HCT116 (cell line): ENCODE data around the gene P4HTM. TPM values are rescaled to one million over a fixed set of nuclear protein-coding genes. Genes with fewer than 3 reads are reported as not detected.

Source experiments
- ATAC-seq: fragments of 200-7000 bp; cut with Tn5 transposase; 2 replicates; pipeline ENCODE4 v1.9.1; 2020; ENCODE audit warnings: mild to moderate bottlenecking, moderate library complexity
- BruUV-seq: library from RNA; stranded (reverse); fragments of 400-500 nt; replicated peaks from 2 replicates; lab custom pipeline; 2021; lab: Mats Ljungman, UMichigan
- CTCF ChIA-PET: fragments of 300-600 bp; sonication (Branson Sonifier 250); formaldehyde crosslinking; loops from one replicate; lab custom pipeline; 2021; ENCODE audit warnings: antibody characterized with exemption; lab: Charles Lee
- POLR2A ChIA-PET: fragments of 300-600, 350-600 bp; sonication (Branson Sonifier 250); formaldehyde crosslinking; loops from one replicate; lab custom pipeline; 2021; ENCODE audit warnings: antibody characterized with exemption; lab: Charles Lee
- RAD21 ChIA-PET, 2 experiments: fragments of 300-600 bp; sonication (Branson Sonifier 250); formaldehyde crosslinking; loops; one replicate each; lab custom pipeline; 2023; ENCODE audit warnings: low total read pairs in 2 of 2; ENCODE audit not compliant: uncharacterized antibody in 2 of 2, unreplicated experiment in 2 of 2, low non-redundant PET in 1 of 2; lab: Charles Lee
- DNase-seq: peaks from one replicate; pipeline ENCODE4 v3.0.0-alpha.2; 2010; ENCODE audit warnings: low read depth, low spot score
- H2AFZ ChIP-seq: fragments of 200-600 bp; shearing (Covaris generic), sonication (generic); 2 replicates; pipeline ENCODE4 v1.6.1; 2017; ENCODE audit warnings: low read depth, mixed run types, mixed read lengths, antibody characterized with exemption, low read length; ENCODE audit not compliant: poor library complexity, severe bottlenecking
- H3K27ac ChIP-seq: 2 replicates; pipeline ENCODE4 v1.5.1; 2012; ENCODE audit warnings: low read depth, low read length
- H3K27me3 ChIP-seq: fragments of 200-600 bp; sonication (generic); 2 replicates; pipeline ENCODE4 v1.6.1; 2016; ENCODE audit warnings: mixed run types, low read length, mixed read lengths; ENCODE audit not compliant: insufficient read depth
- H3K36me3 ChIP-seq, 2 experiments: fragments of 200-500 bp in 1 of 2; fragments of 200-600 bp in 1 of 2; sonication (Bioruptor generic) in 1 of 2; sonication (generic) in 1 of 2; 2 replicates each; pipeline versions ENCODE4 v1.5.1 to v1.6.1; 2014 to 2016; ENCODE audit warnings: low read length in 2 of 2, inconsistent platforms in 1 of 2, mixed read lengths in 1 of 2, mixed run types in 1 of 2; ENCODE audit not compliant: insufficient read depth in 2 of 2, control insufficient read depth in 1 of 2
- H3K4me1 ChIP-seq, 2 experiments: fragments of 200-600 bp in 1 of 2; sonication (generic) in 1 of 2; 2 replicates each; pipeline versions ENCODE4 v1.5.1 to v1.6.1; 2012 to 2017; ENCODE audit warnings: low read length in 2 of 2, inconsistent platforms in 1 of 2, mild to moderate bottlenecking in 1 of 2, mixed read lengths in 1 of 2, mixed run types in 1 of 2, moderate library complexity in 1 of 2; ENCODE audit not compliant: insufficient read depth in 2 of 2, control insufficient read depth in 1 of 2
- H3K4me2 ChIP-seq: fragments of 200-600 bp; sonication (generic); 2 replicates; pipeline ENCODE4 v1.6.1; 2017; ENCODE audit warnings: mixed run types, low read length, mixed read lengths
- H3K4me3 ChIP-seq, 2 experiments: fragments of 200-600 bp in 1 of 2; sonication (generic) in 1 of 2; replicated peaks in 1 of 2; 2 replicates each; pipeline ENCODE4 v1.5.1; 2011 to 2016; ENCODE audit warnings: low read length in 2 of 2, control low read depth in 1 of 2, low read depth in 1 of 2, mild to moderate bottlenecking in 1 of 2, mixed read lengths in 1 of 2, mixed run types in 1 of 2
- H3K79me2 ChIP-seq: fragments of 200-600 bp; sonication (generic); 2 replicates; pipeline ENCODE4 v1.6.1; 2017; ENCODE audit warnings: mild to moderate bottlenecking, mixed run types, low read length, moderate library complexity, mixed read lengths; ENCODE audit not compliant: insufficient read depth
- H3K9ac ChIP-seq: fragments of 200-600 bp; sonication (generic); 2 replicates; pipeline ENCODE4 v1.6.1; 2016; ENCODE audit warnings: low read length, mixed read lengths
- H3K9me2 ChIP-seq: fragments of 200-600 bp; sonication (generic), shearing (Covaris generic); 2 replicates; pipeline ENCODE4 v1.6.1; 2017; ENCODE audit warnings: mixed run types, mild to moderate bottlenecking, moderate library complexity; ENCODE audit not compliant: insufficient read depth
- H3K9me3 ChIP-seq, 2 experiments: fragments of 200-500 bp in 1 of 2; fragments of 200-600 bp in 1 of 2; sonication (Bioruptor generic) in 1 of 2; sonication (generic) in 1 of 2; 2 replicates each; pipeline ENCODE4 v1.6.1; 2014 to 2017; ENCODE audit warnings: low read length in 2 of 2, mixed read lengths in 2 of 2, inconsistent platforms in 1 of 2, low read depth in 1 of 2, mild to moderate bottlenecking in 1 of 2, mixed run types in 1 of 2, moderate library complexity in 1 of 2; ENCODE audit not compliant: control insufficient read depth in 1 of 2, insufficient read depth in 1 of 2
- H4K20me1 ChIP-seq: fragments of 200-600 bp; sonication (generic), shearing (Covaris generic); 2 replicates; pipeline ENCODE4 v1.6.1; 2017; ENCODE audit warnings: mixed run types, mild to moderate bottlenecking, moderate library complexity; ENCODE audit not compliant: insufficient read depth
- CEBPB ChIP-seq: IDR thresholded peaks from 2 replicates; pipeline ENCODE4 v1.6.1; 2012; ENCODE audit warnings: low read depth
- EGR1 ChIP-seq: IDR thresholded peaks from 2 replicates; pipeline ENCODE4 v1.6.1; 2012; ENCODE audit warnings: low read depth
- ELF1 ChIP-seq: IDR thresholded peaks from 2 replicates; pipeline ENCODE4 v1.6.1; 2012; ENCODE audit warnings: low read depth, borderline replicate concordance
- EZH2 ChIP-seq: fragments of 200-600 bp; sonication (generic); IDR thresholded peaks from 2 replicates; pipeline ENCODE4 v1.6.1; 2017; ENCODE audit warnings: antibody characterized with exemption, mixed run types
- EZH2phosphoT487 ChIP-seq: fragments of 200-600 bp; IDR thresholded peaks from 2 replicates; pipeline ENCODE4 v1.6.1; 2018; ENCODE audit warnings: antibody characterized with exemption, borderline replicate concordance
- POLR2A ChIP-seq: IDR thresholded peaks from 2 replicates; pipeline ENCODE4 v1.7.0; 2011; ENCODE audit warnings: borderline replicate concordance; ENCODE audit not compliant: insufficient read depth, insufficient read length; ENCODE audit errors: extremely low read depth
- POLR2AphosphoS5 ChIP-seq: IDR thresholded peaks from 2 replicates; pipeline ENCODE4 v1.6.1; 2011; ENCODE audit warnings: mild to moderate bottlenecking, low read depth, low read length, moderate library complexity
- RAD21 ChIP-seq: IDR thresholded peaks from 2 replicates; pipeline ENCODE4 v1.6.1; 2012; ENCODE audit warnings: low read depth, mild to moderate bottlenecking
- SP1 ChIP-seq: IDR thresholded peaks from 2 replicates; pipeline ENCODE4 v1.6.1; 2012; ENCODE audit warnings: low read depth
- SRF ChIP-seq: IDR thresholded peaks from 2 replicates; pipeline ENCODE4 v1.6.1; 2012; ENCODE audit warnings: low read depth
- TCF7L2 ChIP-seq: IDR thresholded peaks from 2 replicates; pipeline ENCODE4 v1.7.0; 2011; ENCODE audit warnings: borderline replicate concordance, inconsistent platforms; ENCODE audit not compliant: insufficient read depth, insufficient read length; ENCODE audit errors: extremely low read depth
- YY1 ChIP-seq: IDR thresholded peaks from 2 replicates; pipeline ENCODE4 v1.6.1; 2011; ENCODE audit warnings: low read length, low read depth, moderate library complexity, mild to moderate bottlenecking; ENCODE audit not compliant: insufficient replicate concordance; ENCODE audit errors: extremely low read depth
- ZFX ChIP-seq: fragments of 450-650 bp; IDR thresholded peaks from 2 replicates; pipeline ENCODE4 v1.6.1; 2017
- intact Hi-C: fragments of 100-400 bp; cut with micrococcal nuclease; formaldehyde crosslinking; loops from 2 replicates; pipeline ENCODE4 v1.10.0; 2022
- total RNA-seq: library from RNA; stranded (reverse); gene quantifications from one replicate; pipeline ENCODE4 v1.2.1, GENCODE V29; 2021; ENCODE audit not compliant: unreplicated experiment
- TF ChIP-seq, protein P1 (sequence below): IDR thresholded peaks from 2 replicates; pipeline ENCODE4 v1.6.1; 2011; ENCODE audit warnings: mild to moderate bottlenecking, low read length, moderate library complexity; ENCODE audit not compliant: insufficient replicate concordance; ENCODE audit errors: extremely low read depth
- TF ChIP-seq, protein P2 (sequence below): IDR thresholded peaks from 2 replicates; pipeline ENCODE4 v1.6.1; 2012
- TF ChIP-seq, protein P3 (sequence below), 3 experiments: fragments of 200-600 bp in 1 of 3; sonication (generic) in 1 of 3; IDR thresholded peaks in 2 of 3; conservative IDR thresholded peaks in 1 of 3; 2 replicates each; pipeline ENCODE4 v1.5.1; 2012 to 2017; ENCODE audit warnings: low read depth in 2 of 3, low read length in 2 of 3, antibody characterized with exemption in 1 of 3, borderline replicate concordance in 1 of 3, control low read depth in 1 of 3, mild to moderate bottlenecking in 1 of 3, mixed read lengths in 1 of 3, mixed run types in 1 of 3, moderate library complexity in 1 of 3; ENCODE audit not compliant: insufficient read depth in 1 of 3
- TF ChIP-seq, protein P4 (sequence below): IDR thresholded peaks from 2 replicates; pipeline ENCODE4 v1.6.1; 2012; ENCODE audit warnings: low read depth
- TF ChIP-seq, protein P5 (sequence below): IDR thresholded peaks from 2 replicates; pipeline ENCODE4 v1.6.1; 2012

Gene P4HTM
- total RNA-seq, 1 experiment from 2014 or later = 60.5 TPM

DNA sequence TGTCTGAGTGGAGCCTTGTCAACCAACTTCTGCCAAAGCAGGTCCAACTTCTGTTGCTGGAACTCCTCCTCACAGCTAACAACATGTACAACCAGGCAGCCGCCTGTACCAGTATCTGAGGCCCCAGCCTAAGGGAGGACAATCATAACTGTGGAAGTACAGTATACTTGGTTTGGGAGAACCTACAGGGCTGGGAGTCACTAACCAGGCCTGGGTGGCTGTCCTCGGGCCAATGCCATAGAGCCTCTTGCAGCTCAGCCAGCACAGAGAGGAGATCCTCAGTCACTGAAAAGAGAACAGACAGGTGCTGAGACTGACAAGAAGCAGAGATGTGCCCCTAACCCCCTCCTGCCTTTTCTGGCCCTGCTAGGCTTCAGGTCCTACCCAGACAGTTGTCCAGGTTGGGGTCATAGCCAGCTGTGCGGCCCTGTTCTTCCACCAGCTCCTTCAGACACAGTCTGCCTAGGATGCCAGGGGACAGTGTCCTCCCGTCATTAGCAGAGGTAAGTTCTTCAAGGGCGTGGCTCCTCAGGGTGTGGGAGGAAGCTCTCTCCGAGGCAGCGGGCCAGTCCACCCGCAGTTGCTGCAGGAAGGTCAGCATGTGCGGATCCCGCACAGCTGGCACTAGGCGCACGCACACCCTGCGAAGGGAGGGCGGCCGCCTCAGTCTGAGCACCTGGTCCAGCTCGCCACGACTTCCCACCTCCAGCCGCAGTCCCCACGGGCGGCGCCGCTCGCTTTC is 27.4 kb downstream of the P4HTM start:
- no peak overlapping the region for H2AFZ ChIP-seq
- no peaks in the 10 kb centered on the region for H3K9me2 ChIP-seq
- intact Hi-C loops = no loop called here
- H3K27me3 ChIP-seq = no peaks in the 10 kb centered on the region
- peaks cover 48% of the 10 kb centered on the region for H3K79me2 ChIP-seq
- peaks cover 13 to 31% of the 10 kb centered on the region in 2 experiments; a peak in 3 of 4 replicates for H3K36me3 ChIP-seq
- TF ChIP-seq ELF1 = no peak
- TF ChIP-seq, protein P1, sequence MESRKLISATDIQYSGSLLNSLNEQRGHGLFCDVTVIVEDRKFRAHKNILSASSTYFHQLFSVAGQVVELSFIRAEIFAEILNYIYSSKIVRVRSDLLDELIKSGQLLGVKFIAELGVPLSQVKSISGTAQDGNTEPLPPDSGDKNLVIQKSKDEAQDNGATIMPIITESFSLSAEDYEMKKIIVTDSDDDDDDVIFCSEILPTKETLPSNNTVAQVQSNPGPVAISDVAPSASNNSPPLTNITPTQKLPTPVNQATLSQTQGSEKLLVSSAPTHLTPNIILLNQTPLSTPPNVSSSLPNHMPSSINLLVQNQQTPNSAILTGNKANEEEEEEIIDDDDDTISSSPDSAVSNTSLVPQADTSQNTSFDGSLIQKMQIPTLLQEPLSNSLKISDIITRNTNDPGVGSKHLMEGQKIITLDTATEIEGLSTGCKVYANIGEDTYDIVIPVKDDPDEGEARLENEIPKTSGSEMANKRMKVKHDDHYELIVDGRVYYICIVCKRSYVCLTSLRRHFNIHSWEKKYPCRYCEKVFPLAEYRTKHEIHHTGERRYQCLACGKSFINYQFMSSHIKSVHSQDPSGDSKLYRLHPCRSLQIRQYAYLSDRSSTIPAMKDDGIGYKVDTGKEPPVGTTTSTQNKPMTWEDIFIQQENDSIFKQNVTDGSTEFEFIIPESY = no peak
- TF ChIP-seq, protein P2, sequence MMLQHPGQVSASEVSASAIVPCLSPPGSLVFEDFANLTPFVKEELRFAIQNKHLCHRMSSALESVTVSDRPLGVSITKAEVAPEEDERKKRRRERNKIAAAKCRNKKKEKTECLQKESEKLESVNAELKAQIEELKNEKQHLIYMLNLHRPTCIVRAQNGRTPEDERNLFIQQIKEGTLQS = no peak
- no peak for TF ChIP-seq SRF
- TF ChIP-seq, protein P3, sequence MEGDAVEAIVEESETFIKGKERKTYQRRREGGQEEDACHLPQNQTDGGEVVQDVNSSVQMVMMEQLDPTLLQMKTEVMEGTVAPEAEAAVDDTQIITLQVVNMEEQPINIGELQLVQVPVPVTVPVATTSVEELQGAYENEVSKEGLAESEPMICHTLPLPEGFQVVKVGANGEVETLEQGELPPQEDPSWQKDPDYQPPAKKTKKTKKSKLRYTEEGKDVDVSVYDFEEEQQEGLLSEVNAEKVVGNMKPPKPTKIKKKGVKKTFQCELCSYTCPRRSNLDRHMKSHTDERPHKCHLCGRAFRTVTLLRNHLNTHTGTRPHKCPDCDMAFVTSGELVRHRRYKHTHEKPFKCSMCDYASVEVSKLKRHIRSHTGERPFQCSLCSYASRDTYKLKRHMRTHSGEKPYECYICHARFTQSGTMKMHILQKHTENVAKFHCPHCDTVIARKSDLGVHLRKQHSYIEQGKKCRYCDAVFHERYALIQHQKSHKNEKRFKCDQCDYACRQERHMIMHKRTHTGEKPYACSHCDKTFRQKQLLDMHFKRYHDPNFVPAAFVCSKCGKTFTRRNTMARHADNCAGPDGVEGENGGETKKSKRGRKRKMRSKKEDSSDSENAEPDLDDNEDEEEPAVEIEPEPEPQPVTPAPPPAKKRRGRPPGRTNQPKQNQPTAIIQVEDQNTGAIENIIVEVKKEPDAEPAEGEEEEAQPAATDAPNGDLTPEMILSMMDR (IDR thresholded peaks at IDR 0.05 in 2 of 3, conservative IDR thresholded peaks at IDR 0.05 in 1 of 3; ENCODE audit: borderline replicate concordance in 1 of 3, insufficient read depth in 1 of 3, low read depth in 2 of 3, low read length in 2 of 3) = no peak
- TF ChIP-seq POLR2A = no peak
- no peak for TF ChIP-seq SP1
- TF ChIP-seq ZFX = no peak
- TF ChIP-seq RAD21 = no peak
- TF ChIP-seq EZH2phosphoT487 = no peak
- no peak for TF ChIP-seq YY1
- TF ChIP-seq EZH2 = no peak
- TF ChIP-seq CEBPB = no peak
- no peak for TF ChIP-seq TCF7L2
- TF ChIP-seq, protein P4, sequence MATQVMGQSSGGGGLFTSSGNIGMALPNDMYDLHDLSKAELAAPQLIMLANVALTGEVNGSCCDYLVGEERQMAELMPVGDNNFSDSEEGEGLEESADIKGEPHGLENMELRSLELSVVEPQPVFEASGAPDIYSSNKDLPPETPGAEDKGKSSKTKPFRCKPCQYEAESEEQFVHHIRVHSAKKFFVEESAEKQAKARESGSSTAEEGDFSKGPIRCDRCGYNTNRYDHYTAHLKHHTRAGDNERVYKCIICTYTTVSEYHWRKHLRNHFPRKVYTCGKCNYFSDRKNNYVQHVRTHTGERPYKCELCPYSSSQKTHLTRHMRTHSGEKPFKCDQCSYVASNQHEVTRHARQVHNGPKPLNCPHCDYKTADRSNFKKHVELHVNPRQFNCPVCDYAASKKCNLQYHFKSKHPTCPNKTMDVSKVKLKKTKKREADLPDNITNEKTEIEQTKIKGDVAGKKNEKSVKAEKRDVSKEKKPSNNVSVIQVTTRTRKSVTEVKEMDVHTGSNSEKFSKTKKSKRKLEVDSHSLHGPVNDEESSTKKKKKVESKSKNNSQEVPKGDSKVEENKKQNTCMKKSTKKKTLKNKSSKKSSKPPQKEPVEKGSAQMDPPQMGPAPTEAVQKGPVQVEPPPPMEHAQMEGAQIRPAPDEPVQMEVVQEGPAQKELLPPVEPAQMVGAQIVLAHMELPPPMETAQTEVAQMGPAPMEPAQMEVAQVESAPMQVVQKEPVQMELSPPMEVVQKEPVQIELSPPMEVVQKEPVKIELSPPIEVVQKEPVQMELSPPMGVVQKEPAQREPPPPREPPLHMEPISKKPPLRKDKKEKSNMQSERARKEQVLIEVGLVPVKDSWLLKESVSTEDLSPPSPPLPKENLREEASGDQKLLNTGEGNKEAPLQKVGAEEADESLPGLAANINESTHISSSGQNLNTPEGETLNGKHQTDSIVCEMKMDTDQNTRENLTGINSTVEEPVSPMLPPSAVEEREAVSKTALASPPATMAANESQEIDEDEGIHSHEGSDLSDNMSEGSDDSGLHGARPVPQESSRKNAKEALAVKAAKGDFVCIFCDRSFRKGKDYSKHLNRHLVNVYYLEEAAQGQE = no peak
- TF ChIP-seq EGR1 = no peak
- TF ChIP-seq, protein P5, sequence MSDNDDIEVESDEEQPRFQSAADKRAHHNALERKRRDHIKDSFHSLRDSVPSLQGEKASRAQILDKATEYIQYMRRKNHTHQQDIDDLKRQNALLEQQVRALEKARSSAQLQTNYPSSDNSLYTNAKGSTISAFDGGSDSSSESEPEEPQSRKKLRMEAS = no peak
- no peak for TF ChIP-seq POLR2AphosphoS5
- peak overlapping the region; percentile 61 to 80 for H3K4me3 ChIP-seq
- peak overlapping the region; percentile 99 for H3K9ac ChIP-seq
- ChIA-PET CTCF (interaction anchor here (3.0 to 3.3 kb wide), 2 partner anchors 10 to 29 kb away, joined by 15 to 16 read pairs; partner anchors contain the start of gene WDR6), RAD21 (interaction anchor here in 1 of 2 experiments (1.0 kb wide), 1 partner anchor 10 kb away, joined by 3 read pairs; the partner anchor contains the start of gene WDR6), POLR2A (interaction anchor here (2.0 to 5.3 kb wide), 4 partner anchors 10 to 76 kb away, joined by 5 to 41 read pairs (median 22); partner anchors contain the start of genes IMPDH2, QRICH1 and WDR6)
- BruUV-seq = no TSS peak
- H3K9me3 ChIP-seq = no peaks in the 10 kb centered on the region
- ATAC-seq (peak; percentile 2), DNase-seq (no peak)
- peak overlapping the region; percentile 90 for H3K4me2 ChIP-seq
- peak overlapping the region; percentile 99 for H3K27ac ChIP-seq
- no peaks in the 10 kb centered on the region for H4K20me1 ChIP-seq
- peaks cover 14 to 44% of the 10 kb centered on the region in 2 experiments for H3K4me1 ChIP-seq
